ENCODE data around the gene RFPL4A.

GRCh38 chr19:55716531-55716930, 42.4 kb upstream of the RFPL4A start:
- no peak for TF ChIP-seq POLR2A (IDR thresholded peaks at IDR 0.05)
- TF ChIP-seq, protein P1, sequence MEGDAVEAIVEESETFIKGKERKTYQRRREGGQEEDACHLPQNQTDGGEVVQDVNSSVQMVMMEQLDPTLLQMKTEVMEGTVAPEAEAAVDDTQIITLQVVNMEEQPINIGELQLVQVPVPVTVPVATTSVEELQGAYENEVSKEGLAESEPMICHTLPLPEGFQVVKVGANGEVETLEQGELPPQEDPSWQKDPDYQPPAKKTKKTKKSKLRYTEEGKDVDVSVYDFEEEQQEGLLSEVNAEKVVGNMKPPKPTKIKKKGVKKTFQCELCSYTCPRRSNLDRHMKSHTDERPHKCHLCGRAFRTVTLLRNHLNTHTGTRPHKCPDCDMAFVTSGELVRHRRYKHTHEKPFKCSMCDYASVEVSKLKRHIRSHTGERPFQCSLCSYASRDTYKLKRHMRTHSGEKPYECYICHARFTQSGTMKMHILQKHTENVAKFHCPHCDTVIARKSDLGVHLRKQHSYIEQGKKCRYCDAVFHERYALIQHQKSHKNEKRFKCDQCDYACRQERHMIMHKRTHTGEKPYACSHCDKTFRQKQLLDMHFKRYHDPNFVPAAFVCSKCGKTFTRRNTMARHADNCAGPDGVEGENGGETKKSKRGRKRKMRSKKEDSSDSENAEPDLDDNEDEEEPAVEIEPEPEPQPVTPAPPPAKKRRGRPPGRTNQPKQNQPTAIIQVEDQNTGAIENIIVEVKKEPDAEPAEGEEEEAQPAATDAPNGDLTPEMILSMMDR (IDR thresholded peaks at IDR 0.05) = no peak
